Measurements from ENCODE around the gene OR4D5. TPM values are rescaled to one million over a fixed set of nuclear protein-coding genes. Genes with fewer than 3 reads are reported as not detected.

Gene OR4D5
- not detected for total RNA-seq

DNA sequence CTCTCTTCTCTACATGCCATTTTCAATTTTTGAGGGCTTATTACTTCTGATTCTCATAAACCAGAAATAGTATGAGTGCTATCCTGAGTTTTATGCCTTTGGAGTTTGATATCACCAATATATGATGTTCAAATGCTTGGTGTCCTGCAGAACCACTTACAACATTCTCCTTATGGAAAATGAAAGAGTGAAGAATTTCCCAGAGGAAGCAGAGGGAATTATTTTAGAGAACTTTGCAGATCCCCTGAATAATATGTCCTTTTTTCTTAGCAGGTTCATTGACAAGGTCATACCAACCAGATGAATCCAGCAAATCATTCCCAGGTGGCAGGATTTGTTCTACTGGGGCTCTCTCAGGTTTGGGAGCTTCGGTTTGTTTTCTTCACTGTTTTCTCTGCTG, at the start of gene OR4D5:
TSS of gene OR4D5 (plus strand) at position 301 of the 400 bp plus-strand sequence. CDS start at position 301, 0 bp downstream.
- no peak for DNase-seq

DNA sequence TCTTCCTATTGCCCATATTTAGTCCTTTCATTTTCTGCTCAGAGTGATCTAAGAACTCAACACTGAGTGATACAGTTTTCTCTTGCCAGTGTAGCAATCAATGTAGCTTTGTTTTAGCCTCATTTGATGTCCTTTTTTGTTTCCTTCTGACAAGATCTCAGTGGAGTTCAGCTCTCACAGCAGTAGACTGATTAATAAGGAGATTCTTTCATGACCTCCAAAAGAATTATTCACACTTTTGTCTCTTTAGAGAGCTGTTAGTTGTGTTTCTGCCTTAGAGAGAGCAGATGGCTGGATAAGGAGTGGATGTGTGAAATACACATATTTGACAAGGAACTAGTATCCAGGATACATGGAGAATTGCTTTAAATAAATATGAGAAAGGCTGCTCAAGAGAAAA, 47.4 kb upstream of the OR4D5 start:
- no peak for DNase-seq

- no peak for DNase-seq
These were observed 39.6 kb upstream of the OR4D5 start for GRCh38 chr11:123899792-123900191.

DNA sequence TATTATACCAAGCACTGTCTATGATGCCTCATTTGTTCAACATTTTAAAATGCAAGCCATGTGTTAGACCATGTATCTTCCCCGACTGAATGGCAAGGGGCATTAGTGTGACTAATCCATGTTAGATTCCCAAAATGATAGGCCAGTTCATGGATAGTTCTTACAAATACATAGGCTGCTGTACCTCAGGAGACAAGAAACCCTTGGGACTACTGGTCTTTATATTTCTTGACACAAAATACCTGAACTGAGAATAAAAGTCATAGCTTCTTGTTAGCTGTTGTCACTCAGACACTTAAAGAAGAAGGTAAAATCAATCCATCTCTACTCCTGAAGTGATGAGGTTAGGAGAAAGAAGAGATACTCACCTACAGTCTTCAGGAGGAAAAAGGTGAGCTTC, 37.5 kb upstream of the OR4D5 start, which contains the start of gene OR8D4:
TSS of gene OR8D4 (plus strand) at position 301 of the 400 bp plus-strand sequence. CDS start 4,265 bp downstream, outside the sequence.
- no peak for DNase-seq

DNA sequence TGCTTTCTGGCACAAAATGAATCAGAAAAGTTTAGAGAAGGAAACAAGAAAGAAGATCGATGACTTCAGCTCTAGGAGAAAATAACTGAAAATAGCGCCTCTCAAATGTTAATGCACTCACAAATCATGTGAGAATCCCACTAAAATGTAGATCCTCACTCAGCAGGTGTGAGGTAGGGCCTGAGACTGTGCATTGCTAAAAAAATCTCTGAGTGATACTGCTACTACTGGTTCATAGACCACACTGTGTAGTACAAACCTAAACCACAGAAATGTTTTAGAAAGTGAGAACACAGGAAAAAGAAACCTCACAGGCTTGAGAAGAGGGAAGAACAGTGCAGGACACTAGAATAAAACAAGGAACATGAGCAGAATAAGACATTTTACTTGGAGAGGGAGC, 35.5 kb upstream of the OR4D5 start:
- DNase-seq: no peak

DNA sequence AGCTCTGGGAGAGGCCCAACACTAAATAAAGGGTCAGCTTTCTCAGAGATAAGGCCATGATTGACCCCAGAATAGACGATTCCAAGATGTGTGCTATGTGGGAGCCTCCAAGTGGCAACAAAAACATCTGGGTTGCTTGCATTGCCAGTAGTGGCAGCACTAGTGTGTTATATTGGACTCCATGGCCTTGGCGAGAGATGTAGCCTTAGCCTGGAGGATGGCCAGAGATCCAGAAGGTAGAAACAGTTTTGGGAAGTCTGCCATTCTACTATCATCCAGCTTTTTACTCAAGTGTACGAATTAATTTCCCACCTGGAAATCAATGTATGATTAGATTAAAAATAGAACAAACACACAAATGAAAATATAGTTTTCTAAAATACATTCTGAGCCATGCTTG, 34.5 kb upstream of the OR4D5 start:
- DNase-seq: no peak

DNA sequence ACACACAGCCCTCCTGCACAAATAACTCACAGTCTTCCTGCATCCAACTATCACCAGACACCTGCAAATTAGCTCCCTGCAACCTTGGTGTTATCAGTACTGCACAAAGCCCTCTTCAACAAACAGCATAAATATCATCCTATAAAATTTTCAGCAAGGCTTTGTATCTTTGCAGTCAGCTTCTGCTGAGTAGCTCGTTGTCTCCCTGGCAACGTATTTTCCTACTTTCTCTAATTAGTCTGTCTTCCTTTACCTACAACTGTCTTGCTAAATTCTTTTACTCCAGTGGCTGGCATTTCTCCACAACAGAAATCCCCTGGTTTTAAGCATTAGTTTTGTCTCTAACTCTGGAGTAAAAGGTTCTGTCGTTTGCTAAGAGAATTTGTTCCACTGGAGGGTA, 33.6 kb upstream of the OR4D5 start:
- DNase-seq: no peak

GRCh38 chr11:123920943-123921342, 18.5 kb upstream of the OR4D5 start:
- no peak for DNase-seq

- DNase-seq: no peak
These were observed 15.4 kb upstream of the OR4D5 start for GRCh38 chr11:123924027-123924426.

DNA sequence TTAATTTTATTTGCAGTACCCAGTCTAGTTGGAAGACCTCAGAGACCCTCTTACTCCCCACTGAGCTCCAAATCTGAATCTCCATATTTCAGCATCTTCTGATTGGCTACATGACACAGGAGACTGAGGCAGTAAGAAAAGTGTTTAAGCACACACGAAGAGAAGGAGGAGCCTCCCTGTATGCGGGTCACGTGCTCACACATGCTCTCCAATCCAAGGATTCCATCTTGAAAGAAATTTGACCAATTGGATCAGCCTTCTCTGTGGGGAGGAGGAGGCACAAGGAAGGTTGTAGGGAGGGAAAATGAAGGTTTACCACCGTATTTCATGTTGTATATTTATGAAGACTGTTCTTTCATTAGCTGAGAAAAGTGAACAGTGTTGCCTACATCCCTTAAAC, 3.0 kb downstream of the OR4D5 start:
- DNase-seq: no peak

DNA sequence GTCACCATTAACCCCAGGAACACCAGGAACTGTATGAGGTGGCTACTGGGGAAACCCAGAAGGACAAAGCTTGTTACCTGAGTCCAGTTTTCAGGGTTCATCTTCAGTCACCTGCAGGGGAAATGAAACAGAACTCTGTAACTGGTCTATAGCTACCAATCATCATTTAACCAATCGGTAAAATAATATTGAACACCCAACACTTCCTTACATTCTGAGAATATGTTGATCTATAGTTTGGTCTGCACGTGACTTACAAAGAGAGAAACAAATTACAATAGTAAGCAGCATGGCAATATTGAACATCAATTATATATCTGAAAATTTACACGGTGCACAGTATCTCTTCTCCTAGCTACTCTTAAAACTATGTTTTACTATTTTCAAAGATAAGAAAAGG, 4.3 kb downstream of the OR4D5 start, which contains the start of gene OR6T1:
TSS of gene OR6T1 (minus strand) at position 101 of the 400 bp plus-strand sequence. CDS start at position 101, 0 bp downstream.
- DNase-seq: no peak

DNA sequence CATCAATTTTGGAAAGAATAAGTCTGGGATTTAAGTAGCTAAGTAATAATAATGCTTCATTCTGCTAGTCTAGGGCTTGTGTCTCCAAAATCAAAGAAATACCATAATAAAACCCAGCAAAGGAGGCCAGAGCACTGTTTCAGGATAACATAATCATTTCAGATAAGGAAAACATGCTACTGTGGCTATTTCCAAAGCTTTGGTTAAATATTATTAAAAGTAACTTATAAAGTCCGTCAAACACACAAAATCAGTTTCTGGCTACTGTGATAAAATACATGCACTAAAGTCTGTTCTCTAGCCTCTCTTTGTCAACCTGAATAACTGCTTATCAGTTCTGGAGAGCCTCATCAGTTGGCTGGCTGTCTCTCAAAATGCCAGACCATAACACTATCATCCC, 5.7 kb downstream of the OR4D5 start:
- no peak for DNase-seq

GRCh38 chr11:123956752-123957151, 17.3 kb downstream of the OR4D5 start:
- DNase-seq: no peak

DNA sequence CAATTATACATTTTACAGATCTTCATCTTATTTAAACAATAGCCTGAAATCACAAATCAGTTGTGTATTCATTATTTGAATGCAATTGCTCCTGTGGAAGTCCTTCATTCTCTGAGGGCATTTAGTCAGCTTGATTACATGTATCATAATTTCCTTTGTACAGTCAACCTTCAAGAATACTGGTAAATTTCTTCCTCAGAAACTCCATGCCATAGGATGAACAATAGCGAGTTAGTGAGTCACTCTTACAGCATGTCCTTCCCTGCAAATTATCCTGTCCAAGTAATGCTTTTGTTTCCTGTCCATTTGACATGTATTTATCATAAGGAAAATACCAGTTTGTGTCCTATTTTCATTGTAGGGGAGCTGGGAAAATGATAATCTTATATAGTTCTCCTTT, 34.4 kb downstream of the OR4D5 start:
- no peak for DNase-seq

DNA sequence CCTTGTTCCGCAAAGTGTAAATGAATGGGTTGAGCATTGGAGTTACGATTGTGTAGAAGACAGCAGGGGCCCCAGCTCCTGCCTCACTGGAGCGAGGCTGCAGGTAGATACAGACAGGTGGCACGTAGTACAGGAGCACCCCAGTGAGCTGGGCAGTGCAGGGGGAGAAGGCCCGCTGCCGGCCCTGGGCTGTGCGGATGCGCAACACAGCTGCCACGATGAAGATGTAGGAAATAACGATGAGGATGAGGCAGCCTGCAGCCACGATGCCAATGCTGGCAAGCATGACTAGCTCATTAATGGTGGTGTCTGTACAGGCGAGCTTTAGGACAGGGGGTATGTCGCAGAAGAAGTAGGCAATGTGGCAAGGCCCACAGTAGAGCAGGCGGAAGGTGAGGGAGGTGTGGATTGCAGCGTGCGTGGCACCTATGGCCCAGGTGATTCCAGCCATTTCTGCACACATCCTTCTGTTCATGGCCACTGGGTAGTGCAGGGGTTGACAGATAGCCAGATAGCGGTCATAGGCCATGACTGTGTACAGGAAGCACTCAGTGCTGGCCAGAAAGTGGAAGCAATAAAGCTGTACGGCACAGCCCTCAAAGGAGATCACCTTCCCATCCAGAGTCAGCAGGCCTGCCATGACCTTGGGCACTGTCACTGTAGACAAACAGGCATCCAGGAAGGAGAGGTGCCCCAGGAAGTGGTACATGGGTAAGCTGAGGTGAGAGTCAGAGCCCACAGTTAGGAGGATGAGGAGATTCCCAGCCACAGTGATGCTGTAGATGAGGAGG, 37.5 kb downstream of the OR4D5 start:
- DNase-seq: no peak

DNA sequence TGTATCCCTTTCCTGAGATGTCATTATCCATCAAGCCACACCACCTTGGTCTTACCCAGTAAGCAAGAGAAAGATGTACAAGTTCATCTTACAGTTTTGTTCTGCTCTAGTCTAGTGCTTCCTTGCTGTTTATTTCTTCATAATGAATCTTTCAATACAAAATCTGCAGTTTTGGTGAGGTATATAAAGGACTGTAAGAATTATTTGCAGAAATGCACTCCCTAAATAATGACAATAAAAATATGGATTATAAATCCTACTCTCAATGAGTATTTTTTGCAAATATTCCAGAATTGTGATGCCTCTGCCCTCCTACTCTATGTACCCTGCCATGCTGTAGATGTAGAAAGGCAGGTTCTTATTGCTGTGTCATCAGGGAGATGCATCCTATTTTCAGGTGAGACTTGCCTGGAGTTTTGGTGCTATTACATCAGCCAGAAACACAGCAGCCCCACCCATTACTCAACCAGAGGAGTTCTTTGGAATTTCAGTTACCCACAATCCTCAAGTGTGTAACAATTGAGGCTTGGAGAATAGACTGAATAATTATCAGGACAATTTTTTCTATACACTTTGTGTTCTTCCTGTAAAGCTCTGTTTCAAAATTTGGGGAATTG, 38.4 kb downstream of the OR4D5 start, which contains the start of gene OR10S1:
TSS of gene OR10S1 (minus strand) at position 51 of the 617 bp plus-strand sequence. CDS start 117 bp downstream, outside the sequence.
- DNase-seq: no peak

DNA sequence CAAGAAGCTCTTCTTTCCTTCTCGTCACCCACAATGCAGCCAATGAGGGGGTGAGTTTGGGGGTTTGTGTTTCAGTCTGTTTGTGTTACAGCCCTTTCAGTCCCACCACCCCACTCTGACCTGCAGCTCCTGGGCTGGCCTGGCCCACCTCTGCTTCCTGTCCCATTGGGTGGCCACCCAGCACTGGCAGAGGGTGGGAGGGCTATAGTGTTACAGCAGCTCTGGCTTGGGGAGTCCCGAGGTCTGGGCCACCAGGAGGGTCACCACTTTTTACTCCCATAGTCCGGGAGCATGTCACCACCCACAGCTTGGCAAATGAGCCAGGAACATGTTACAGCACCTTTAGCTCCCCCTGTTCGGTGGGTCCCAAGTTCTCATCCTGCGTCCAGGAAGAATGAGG, 39.9 kb downstream of the OR4D5 start:
- no peak for DNase-seq

Other genes with a start within 250 kb of the OR4D5 start
- gene ZNF202, start 198.0 kb upstream of the OR4D5 start, total RNA-seq: 17.5 TPM
- gene OR6X1, start 185.1 kb upstream of the OR4D5 start, total RNA-seq: not detected
- not detected for gene OR6M1, start 133.3 kb upstream of the OR4D5 start, total RNA-seq
- not detected for gene TMEM225, start 53.9 kb upstream of the OR4D5 start, total RNA-seq
- 0.47 TPM for gene OR8D4, start 37.5 kb upstream of the OR4D5 start, total RNA-seq
- gene OR6T1, start 4.2 kb downstream of the OR4D5 start, total RNA-seq: not detected
- gene OR10S1, start 38.2 kb downstream of the OR4D5 start, total RNA-seq: not detected
- not detected for gene OR10G6, start 55.5 kb downstream of the OR4D5 start, total RNA-seq
- gene OR10G4, start 73.4 kb downstream of the OR4D5 start, total RNA-seq: under 0.01 TPM
- not detected for gene OR10G9, start 83.4 kb downstream of the OR4D5 start, total RNA-seq
- not detected for gene OR10G8, start 87.2 kb downstream of the OR4D5 start, total RNA-seq
- not detected for gene OR10G7, start 101.7 kb downstream of the OR4D5 start, total RNA-seq
- 5.8 TPM for gene VWA5A, start 175.8 kb downstream of the OR4D5 start, total RNA-seq
- not detected for gene OR10D3, start 243.7 kb downstream of the OR4D5 start, total RNA-seq

Data from occipital lobe (tissue), 2 donors.